PC-9 (cell line): ENCODE results near the gene CTNNBL1.

ENCODE experiments used
- CTCF ChIP-seq: fragments of 200-600 bp; sonication (generic); conservative IDR thresholded peaks from 2 replicates; pipeline ENCODE4 v1.6.1; 2017; ENCODE audit warnings: mixed run types, antibody characterized with exemption, mild to moderate bottlenecking, moderate library complexity
- EZH2 ChIP-seq: fragments of 200-600 bp; sonication (generic); IDR thresholded peaks from 2 replicates; pipeline ENCODE4 v1.8.0; 2017; ENCODE audit warnings: antibody characterized with exemption, low read depth

- TF ChIP-seq CTCF (no peak), EZH2 (no peak)
Observed at GRCh38 chr20:37911838-37912281, 218.0 kb downstream of the CTNNBL1 start.
